ENCODE data around the gene MAGEA4. TPM values are rescaled to one million over a fixed set of nuclear protein-coding genes. Genes with fewer than 3 reads are reported as not detected.

The MAGEA4 gene
- total RNA-seq, 1 donor from 2014 or later: not detected

DNA sequence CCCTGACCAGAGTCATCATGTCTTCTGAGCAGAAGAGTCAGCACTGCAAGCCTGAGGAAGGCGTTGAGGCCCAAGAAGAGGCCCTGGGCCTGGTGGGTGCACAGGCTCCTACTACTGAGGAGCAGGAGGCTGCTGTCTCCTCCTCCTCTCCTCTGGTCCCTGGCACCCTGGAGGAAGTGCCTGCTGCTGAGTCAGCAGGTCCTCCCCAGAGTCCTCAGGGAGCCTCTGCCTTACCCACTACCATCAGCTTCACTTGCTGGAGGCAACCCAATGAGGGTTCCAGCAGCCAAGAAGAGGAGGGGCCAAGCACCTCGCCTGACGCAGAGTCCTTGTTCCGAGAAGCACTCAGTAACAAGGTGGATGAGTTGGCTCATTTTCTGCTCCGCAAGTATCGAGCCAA is 11.0 kb downstream of the MAGEA4 start:
- Histone ChIP-seq H3K9ac (no peak overlapping the region), H3K27ac (no peak overlapping the region), H3K4me3 (no peak overlapping the region), H3F3A (ENCODE audit: low read depth) (no peaks in the 10 kb centered on the region), H2AFZ (replicated peaks) (no peak overlapping the region), H3K4me2 (no peak overlapping the region), H3K79me2 (ENCODE audit: low read depth) (no peaks in the 10 kb centered on the region), H4K20me1 (ENCODE audit: low read depth) (no peaks in the 10 kb centered on the region), H3K4me1 (no peaks in the 10 kb centered on the region), H3K27me3 (no peaks in the 10 kb centered on the region), H3K9me3 (ENCODE audit: low read depth) (no peaks in the 10 kb centered on the region), H3K36me3 (no peaks in the 10 kb centered on the region)
- no peaks in the 10 kb centered on the region for H3K4me1 Mint-ChIP-seq
- H3K36me3 Mint-ChIP-seq: no peaks in the 10 kb centered on the region
- no peak for DNase-seq (ENCODE audit: low spot score)
- H3K4me3 Mint-ChIP-seq: no peak overlapping the region
- peaks cover 5% of the 10 kb centered on the region for H3K27me3 Mint-ChIP-seq (ENCODE audit: insufficient read depth, low read depth)
- TF ChIP-seq, protein P1, sequence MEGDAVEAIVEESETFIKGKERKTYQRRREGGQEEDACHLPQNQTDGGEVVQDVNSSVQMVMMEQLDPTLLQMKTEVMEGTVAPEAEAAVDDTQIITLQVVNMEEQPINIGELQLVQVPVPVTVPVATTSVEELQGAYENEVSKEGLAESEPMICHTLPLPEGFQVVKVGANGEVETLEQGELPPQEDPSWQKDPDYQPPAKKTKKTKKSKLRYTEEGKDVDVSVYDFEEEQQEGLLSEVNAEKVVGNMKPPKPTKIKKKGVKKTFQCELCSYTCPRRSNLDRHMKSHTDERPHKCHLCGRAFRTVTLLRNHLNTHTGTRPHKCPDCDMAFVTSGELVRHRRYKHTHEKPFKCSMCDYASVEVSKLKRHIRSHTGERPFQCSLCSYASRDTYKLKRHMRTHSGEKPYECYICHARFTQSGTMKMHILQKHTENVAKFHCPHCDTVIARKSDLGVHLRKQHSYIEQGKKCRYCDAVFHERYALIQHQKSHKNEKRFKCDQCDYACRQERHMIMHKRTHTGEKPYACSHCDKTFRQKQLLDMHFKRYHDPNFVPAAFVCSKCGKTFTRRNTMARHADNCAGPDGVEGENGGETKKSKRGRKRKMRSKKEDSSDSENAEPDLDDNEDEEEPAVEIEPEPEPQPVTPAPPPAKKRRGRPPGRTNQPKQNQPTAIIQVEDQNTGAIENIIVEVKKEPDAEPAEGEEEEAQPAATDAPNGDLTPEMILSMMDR (IDR thresholded peaks at IDR 0.05): no peak
- no peak for TF ChIP-seq EZH2phosphoT487 (IDR thresholded peaks at IDR 0.05)
- TF ChIP-seq EZH2 (IDR thresholded peaks at IDR 0.05): no peak
- H3K9me3 Mint-ChIP-seq: peaks cover 4% of the 10 kb centered on the region
- H3K27ac Mint-ChIP-seq: no peak overlapping the region

DNA sequence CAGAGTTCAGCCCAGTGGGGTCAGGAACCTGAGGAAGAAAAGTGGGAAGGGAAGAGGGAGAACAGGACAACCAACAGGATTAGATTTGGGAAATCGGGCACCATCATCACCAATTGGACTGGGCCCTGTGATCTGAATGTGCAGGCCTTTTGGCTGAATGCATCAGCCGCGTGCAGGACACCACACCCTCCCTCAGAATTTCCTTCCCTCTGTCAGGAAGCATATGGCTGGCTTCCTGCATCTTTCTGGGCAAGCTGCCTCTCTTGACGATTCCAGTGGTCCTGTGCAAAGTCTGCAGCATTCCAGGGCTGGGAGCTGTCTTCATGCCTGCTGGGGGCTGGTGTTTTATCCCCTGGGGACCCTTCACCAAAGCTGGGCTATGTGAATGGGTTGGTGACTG is 16.4 kb downstream of the MAGEA4 start:
- TF ChIP-seq EZH2phosphoT487 (IDR thresholded peaks at IDR 0.05): no peak
- TF ChIP-seq, protein P1 (IDR thresholded peaks at IDR 0.05): no peak
- TF ChIP-seq EZH2 (IDR thresholded peaks at IDR 0.05): no peak

DNA sequence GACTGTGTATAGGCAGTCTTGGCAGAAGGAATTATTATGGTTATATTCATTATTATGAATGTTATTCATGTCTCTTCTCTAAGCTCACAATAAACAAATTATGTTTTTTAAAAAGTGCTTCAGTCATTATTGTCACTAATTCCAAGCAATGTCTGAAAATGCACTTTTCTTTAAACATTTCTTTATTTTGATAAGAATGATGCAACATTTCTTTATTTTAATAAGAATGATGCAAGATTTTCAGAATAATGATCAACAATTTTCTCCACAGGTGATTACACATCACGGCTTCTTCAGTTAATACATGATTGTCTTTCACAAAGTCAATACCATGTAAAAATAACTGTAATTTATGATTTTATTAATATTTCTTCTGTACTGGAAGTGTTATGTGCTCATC is 22.7 kb downstream of the MAGEA4 start:
- no peaks in the 10 kb centered on the region for H3K4me1 ChIP-seq
- DNase-seq (ENCODE audit: low spot score): no peak
- no peaks in the 10 kb centered on the region for H3K79me2 ChIP-seq (ENCODE audit: low read depth)
- no peak overlapping the region for H2AFZ ChIP-seq (replicated peaks)
- H3K9ac ChIP-seq: no peak overlapping the region
- H3K9me3 Mint-ChIP-seq: no peaks in the 10 kb centered on the region
- no peak overlapping the region for H3K4me2 ChIP-seq
- H3K4me3 Mint-ChIP-seq: no peak overlapping the region
- TF ChIP-seq EZH2 (IDR thresholded peaks at IDR 0.05) (no peak), EZH2phosphoT487 (IDR thresholded peaks at IDR 0.05) (no peak)
- TF ChIP-seq, protein P1 (IDR thresholded peaks at IDR 0.05): no peak
- H3K9me3 ChIP-seq (ENCODE audit: low read depth): peaks cover 12% of the 10 kb centered on the region
- H3K36me3 ChIP-seq: no peaks in the 10 kb centered on the region
- no peaks in the 10 kb centered on the region for H3K27me3 ChIP-seq
- no peaks in the 10 kb centered on the region for H3F3A ChIP-seq (ENCODE audit: low read depth)
- H3K27me3 Mint-ChIP-seq (ENCODE audit: insufficient read depth, low read depth): no peaks in the 10 kb centered on the region
- H3K4me1 Mint-ChIP-seq: no peaks in the 10 kb centered on the region
- H4K20me1 ChIP-seq (ENCODE audit: low read depth): no peaks in the 10 kb centered on the region
- no peaks in the 10 kb centered on the region for H3K36me3 Mint-ChIP-seq
- no peak overlapping the region for H3K4me3 ChIP-seq
- H3K27ac ChIP-seq: no peak overlapping the region
- H3K27ac Mint-ChIP-seq: no peak overlapping the region

More for the DNA sequence above, 16.4 kb downstream of the MAGEA4 start:
- H3K27ac ChIP-seq: no peak overlapping the region
- H3K4me3 Mint-ChIP-seq: no peak overlapping the region
- no peaks in the 10 kb centered on the region for H3K79me2 ChIP-seq (ENCODE audit: low read depth)
- H3K9me3 Mint-ChIP-seq: peaks cover under 1% of the 10 kb centered on the region
- H3K27me3 ChIP-seq: no peaks in the 10 kb centered on the region
- no peaks in the 10 kb centered on the region for H3K36me3 ChIP-seq
- no peak overlapping the region for H3K9ac ChIP-seq
- no peak for DNase-seq (ENCODE audit: low spot score)
- H3K27me3 Mint-ChIP-seq (ENCODE audit: insufficient read depth, low read depth): peaks cover 2% of the 10 kb centered on the region
- no peaks in the 10 kb centered on the region for H4K20me1 ChIP-seq (ENCODE audit: low read depth)
- H3K4me3 ChIP-seq: no peak overlapping the region
- no peaks in the 10 kb centered on the region for H3K4me1 ChIP-seq
- no peaks in the 10 kb centered on the region for H3K36me3 Mint-ChIP-seq
- no peak overlapping the region for H3K27ac Mint-ChIP-seq
- no peaks in the 10 kb centered on the region for H3F3A ChIP-seq (ENCODE audit: low read depth)
- H2AFZ ChIP-seq (replicated peaks): no peak overlapping the region
- H3K9me3 ChIP-seq (ENCODE audit: low read depth): peaks cover 8% of the 10 kb centered on the region
- H3K4me2 ChIP-seq: no peak overlapping the region
- H3K4me1 Mint-ChIP-seq: no peaks in the 10 kb centered on the region

Measured in neural progenitor cell (in vitro differentiated cells).